Measurements from ENCODE around the gene PPP6R3. TPM values are rescaled to one million over a fixed set of nuclear protein-coding genes. Genes with fewer than 3 reads are reported as not detected.
"Not testable (repeated sequence)": the region's sequence is repeated elsewhere in the genome, so short reads cannot be mapped to it uniquely, and the experiment has no call there.

PPP6R3 gene
- total RNA-seq, 1 experiment from 2014 or later, result 113 TPM

- no peak for DNase-seq (ENCODE audit: low read depth)
Observed at GRCh38 chr11:68525336-68525735, 64.8 kb downstream of the PPP6R3 start.

GRCh38 chr11:68525930-68526329 is 65.4 kb downstream of the PPP6R3 start:
- peak; percentile 35 for DNase-seq (ENCODE audit: low read depth)

GRCh38 chr11:68527585-68527984 is 67.0 kb downstream of the PPP6R3 start:
- no peak for DNase-seq (ENCODE audit: low read depth)

- DNase-seq (ENCODE audit: low read depth), result no peak
Observed at GRCh38 chr11:68528630-68529029, 68.1 kb downstream of the PPP6R3 start.

GRCh38 chr11:68531129-68531693 is 70.7 kb downstream of the PPP6R3 start:
- DNase-seq (ENCODE audit: low read depth), result no peak

- no peak for DNase-seq (ENCODE audit: low read depth)
Observed at GRCh38 chr11:68532727-68533369, 72.3 kb downstream of the PPP6R3 start.

GRCh38 chr11:68533945-68534344 is 73.4 kb downstream of the PPP6R3 start:
- no peak for DNase-seq (ENCODE audit: low read depth)

GRCh38 chr11:68535098-68535497 is 74.5 kb downstream of the PPP6R3 start:
- no peak for DNase-seq (ENCODE audit: low read depth)

- no peak for DNase-seq (ENCODE audit: low read depth)
Observed at GRCh38 chr11:68536706-68537105, 76.2 kb downstream of the PPP6R3 start.

- DNase-seq (ENCODE audit: low read depth), result no peak
Observed at GRCh38 chr11:68538025-68538424, 77.5 kb downstream of the PPP6R3 start.

- no peak for DNase-seq (ENCODE audit: low read depth)
Observed at GRCh38 chr11:68539395-68539794, 78.8 kb downstream of the PPP6R3 start.

GRCh38 chr11:68540504-68540903 is 80.0 kb downstream of the PPP6R3 start:
- DNase-seq (ENCODE audit: low read depth), result not testable (repeated sequence)

GRCh38 chr11:68541116-68541515 is 80.6 kb downstream of the PPP6R3 start:
- no peak for DNase-seq (ENCODE audit: low read depth)

GRCh38 chr11:68541991-68542390 is 81.4 kb downstream of the PPP6R3 start:
- DNase-seq (ENCODE audit: low read depth), result no peak

GRCh38 chr11:68542617-68543016 is 82.1 kb downstream of the PPP6R3 start:
- peak; percentile 73 for DNase-seq (ENCODE audit: low read depth)

GRCh38 chr11:68543594-68543993 is 83.0 kb downstream of the PPP6R3 start:
- DNase-seq (ENCODE audit: low read depth), result no peak

- DNase-seq (ENCODE audit: low read depth), result no peak
Observed at GRCh38 chr11:68545347-68545746, 84.8 kb downstream of the PPP6R3 start.

GRCh38 chr11:68545796-68546195 is 85.2 kb downstream of the PPP6R3 start:
- no peak for DNase-seq (ENCODE audit: low read depth)

GRCh38 chr11:68546555-68546954 is 86.0 kb downstream of the PPP6R3 start:
- DNase-seq (ENCODE audit: low read depth), result peak; percentile 72

- DNase-seq (ENCODE audit: low read depth), result no peak
Observed at GRCh38 chr11:68549789-68550484, 89.4 kb downstream of the PPP6R3 start.

- no peak for DNase-seq (ENCODE audit: low read depth)
Observed at GRCh38 chr11:68550485-68550817, 89.9 kb downstream of the PPP6R3 start.

- no peak for DNase-seq (ENCODE audit: low read depth)
Observed at GRCh38 chr11:68551223-68551622, 90.7 kb downstream of the PPP6R3 start.

- DNase-seq (ENCODE audit: low read depth), result no peak
Observed at GRCh38 chr11:68551777-68552176, 91.2 kb downstream of the PPP6R3 start.

Measured in RPMI7951 (cell line).